Glomerular endothelial cell (primary cell): ENCODE results near the gene CRLF1. TPM values are rescaled to one million over a fixed set of nuclear protein-coding genes. Genes with fewer than 3 reads are reported as not detected.
A peak's percentile ranks its signal among the peaks of the same experiment; 100 is the strongest.

ENCODE experiments used
- DNase-seq: peaks from one replicate; pipeline ENCODE4 v3.0.0-alpha.2; 2011; ENCODE audit warnings: low read depth, low spot score; ENCODE audit errors: extremely low read depth
- total RNA-seq: library from RNA; depleted of rRNA; stranded (reverse); fragments of >200 nt; gene quantifications from 2 replicates; pipeline ENCODE4 v1.2.3, GENCODE V29; 2015

Gene CRLF1
- total RNA-seq, 1 donor from 2014 or later = not detected

DNA sequence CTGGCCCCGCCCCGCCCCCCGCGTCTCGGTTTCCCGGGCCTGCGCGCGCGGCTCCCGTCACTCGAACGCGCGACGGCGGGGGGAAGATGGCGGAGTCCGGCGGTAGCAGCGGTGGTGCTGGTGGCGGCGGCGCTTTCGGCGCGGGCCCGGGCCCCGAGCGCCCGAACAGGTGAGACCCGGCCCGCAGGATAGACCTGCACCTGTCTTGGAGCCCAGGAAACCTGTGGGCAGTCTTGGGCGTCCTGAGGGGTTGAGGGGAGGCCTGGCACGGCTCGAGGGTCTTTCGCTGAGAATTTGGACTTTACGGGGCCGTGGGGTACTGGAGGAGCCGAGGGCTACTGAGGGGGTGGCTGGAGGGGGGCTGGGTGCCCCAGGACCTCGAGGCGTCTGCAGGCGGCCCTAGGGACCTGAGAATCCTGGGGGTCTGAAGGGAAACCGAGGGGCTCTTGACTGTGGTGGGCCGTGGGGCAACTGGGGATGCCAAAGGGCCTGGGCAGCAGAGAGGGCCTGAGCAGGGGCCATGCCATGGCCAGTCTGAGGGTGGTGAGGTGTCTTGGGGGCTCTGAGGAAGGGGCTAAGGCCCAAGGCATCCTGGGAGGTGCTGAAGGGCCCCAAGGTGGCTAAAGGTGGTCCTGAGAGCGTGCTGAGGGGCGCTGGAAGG, 30.5 kb upstream of the CRLF1 start, which contains the start of gene KLHL26:
KLHL26 (plus strand) TSS at position 60 of the 661 bp plus-strand sequence; CDS start at position 87, 27 bp downstream.
- DNase-seq = no peak

DNA sequence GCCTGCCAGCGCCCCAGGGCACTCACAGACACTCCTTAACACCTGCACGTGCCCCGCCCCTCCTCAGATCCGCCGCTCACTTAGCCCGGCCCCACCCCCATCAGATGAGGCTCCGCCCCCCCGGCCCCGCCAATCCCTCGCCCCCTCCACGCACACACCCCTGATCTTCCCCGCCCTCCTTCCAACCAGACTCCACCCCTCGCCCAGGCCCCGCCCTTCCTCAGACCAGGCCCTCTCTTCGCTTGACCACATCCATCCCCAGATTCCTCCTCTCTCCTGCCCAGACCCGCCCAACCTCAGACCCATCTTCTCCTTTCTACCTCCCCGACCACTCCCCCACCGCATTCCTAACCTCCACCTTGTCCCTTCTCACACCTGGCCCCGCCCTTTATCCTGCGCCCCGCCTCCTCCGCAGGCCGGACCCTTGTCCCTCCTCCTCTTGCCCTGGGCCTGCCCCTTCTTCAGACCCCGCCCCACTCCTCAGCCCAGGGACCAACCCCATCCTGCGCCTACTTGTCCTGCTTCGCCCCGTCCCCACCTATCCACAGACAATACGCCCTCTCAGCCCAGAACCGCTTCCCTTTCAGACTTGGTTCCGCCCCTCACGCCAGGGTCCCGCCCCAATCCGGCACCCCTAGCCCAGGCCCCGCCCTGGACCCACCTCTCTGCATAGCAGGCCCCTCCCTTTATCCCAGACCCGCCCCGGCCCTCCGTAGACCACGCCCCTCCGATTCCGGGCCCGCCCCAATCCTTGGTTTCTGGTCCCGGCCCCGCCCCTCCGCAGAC, 29.8 kb upstream of the CRLF1 start:
- DNase-seq = peak; percentile 45

DNA sequence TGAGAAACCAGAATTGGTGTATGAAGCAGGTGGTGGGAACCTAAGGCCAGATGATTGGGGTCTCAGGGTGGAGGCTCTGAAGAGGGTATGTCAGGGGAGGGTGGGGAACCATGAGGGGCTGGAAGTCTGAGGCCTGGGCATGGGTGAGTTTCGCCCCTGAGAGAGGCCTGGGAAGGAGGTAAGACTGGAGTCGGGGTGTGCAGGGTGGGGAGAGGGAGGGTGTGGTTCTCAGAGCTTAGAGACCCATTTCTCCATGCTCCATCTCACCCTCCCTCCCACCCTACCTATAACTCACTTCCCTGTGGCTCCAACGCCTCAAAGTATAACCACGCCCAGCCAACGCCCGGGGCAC, 29.2 kb upstream of the CRLF1 start:
- no peak for DNase-seq

DNA sequence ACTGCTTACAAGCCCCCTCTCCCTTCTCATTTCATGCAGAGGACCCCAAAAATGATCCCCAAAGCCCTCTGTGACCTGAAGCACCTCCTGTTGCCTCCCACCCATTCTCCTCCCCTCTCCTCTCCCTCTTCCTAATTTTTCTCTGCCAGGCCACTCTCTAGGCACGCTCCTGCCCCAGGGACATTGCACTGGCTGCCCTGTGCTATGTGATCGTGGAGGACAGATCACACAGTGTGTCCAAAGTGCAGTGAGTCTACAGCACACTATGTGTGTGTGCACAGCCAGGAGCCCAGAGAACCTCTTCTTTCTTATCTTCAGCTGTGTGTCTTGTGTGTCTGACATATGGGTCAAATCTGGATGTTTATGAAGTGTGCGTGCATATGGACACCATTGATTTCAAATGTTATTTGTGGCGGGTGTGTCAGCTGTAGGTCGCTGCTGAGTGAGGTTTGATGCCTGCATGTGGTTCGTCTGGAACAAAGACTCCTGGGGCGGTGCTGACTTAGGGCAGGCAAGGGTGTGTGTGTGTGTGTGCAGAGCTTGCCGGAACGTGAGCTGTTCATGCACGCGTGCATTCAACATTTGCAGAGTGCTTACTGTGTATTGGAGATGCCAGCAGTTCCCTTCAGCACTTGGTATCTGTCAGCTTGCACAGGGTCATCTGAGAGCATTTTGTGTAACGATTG, 28.2 kb upstream of the CRLF1 start:
- DNase-seq = no peak

DNA sequence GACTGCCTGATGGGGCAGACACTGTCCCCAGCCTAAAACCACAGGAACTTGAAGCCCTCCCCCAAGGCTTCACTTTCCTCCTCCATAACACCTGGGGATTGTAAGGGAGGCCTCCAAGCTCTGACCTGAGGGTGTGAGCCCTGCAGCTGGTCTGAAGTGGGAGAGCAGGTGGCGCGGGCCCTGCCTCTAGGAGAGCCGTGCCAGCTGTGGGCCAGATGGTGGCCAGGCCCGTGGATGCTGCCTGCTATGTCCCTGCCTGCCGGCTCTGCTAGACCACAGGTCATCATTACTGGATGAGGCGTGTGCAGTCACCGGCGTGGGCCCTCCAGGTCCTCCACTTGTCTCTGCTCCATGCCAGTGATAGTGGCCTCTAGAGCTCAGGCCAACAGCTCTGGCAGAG, 26.7 kb upstream of the CRLF1 start:
- no peak for DNase-seq

DNA sequence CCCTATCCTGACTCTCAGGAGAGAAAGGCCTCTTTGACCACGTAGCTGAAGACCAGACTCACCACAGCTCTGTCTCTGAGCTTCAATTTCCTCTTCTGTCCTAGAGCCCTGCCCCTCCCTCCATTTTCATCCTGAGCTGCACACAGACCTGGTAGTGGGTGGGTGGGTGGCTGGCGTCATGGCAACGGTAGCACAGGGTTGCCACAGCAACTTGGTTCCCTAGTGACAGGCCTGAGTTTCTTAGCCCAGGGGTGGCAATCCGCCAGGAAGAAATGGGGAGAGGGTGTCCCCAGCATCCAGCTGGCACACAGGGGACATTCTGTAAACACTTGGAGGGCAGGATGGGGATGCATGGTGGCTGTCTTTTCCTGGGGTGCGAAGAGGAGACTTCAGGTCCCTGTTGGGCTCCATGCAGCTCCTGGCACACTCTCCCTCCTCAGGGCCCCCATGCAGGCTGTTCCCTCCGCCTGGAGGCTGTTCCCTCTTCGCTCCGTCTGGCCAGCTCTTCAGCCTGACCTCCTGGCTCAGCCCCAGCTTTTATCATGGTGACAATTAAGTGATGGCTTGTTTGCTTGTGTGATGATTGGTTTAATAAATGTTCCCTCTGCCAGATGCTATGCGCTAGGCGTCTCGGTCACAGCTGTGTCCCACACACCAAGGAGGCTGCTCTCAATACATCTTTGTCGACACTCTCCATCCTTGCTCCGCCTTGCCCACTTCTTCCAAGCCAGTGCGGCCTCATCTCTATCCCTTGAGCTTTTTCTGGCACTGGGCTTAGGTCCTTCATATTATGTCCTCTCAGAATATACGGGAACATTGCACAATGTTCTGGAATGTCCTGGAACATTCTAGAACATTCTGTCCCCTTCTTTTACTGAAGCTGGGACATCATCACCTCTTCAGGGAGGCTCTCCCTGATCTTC, 22.8 kb upstream of the CRLF1 start:
- DNase-seq = no peak

DNA sequence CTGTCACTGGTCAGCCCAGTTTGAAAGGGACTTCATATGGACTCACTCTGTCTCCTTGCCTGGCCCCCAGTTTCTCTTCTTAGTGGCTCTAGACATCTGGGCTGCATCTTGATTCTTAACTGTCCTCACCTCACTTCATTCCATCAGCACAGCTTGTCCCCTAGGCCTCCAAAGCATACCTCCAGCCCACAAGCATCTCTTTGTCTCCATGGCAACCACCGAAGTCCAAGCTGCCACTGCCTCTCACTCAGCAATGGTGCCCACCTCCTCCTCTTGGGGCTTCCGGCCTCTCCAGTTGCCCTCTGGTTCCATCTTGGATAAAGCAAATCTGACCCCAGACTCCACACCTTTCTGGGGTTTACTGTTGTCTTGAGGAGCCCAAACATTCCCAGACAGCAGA, 20.3 kb upstream of the CRLF1 start:
- DNase-seq = no peak

DNA sequence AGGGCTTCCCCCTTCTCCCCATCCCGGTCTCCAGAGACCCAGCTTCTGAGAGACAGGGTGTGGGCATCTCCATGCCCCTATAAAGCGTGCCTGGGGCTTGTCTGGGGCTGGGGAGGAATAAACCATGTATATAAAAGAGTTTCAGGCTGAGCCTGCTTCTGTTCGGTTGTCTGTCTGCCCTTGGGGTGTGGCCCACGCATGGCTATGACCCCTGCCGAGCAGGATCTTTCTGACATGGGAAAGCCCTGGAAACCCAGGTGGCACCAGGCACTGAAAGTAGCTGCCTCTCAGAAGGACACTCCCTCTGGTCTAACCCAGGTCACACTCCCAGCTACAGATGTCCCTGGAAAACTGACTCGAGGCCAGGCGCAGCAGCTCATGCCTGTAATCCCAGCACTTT, 14.3 kb upstream of the CRLF1 start:
- DNase-seq = no peak

DNA sequence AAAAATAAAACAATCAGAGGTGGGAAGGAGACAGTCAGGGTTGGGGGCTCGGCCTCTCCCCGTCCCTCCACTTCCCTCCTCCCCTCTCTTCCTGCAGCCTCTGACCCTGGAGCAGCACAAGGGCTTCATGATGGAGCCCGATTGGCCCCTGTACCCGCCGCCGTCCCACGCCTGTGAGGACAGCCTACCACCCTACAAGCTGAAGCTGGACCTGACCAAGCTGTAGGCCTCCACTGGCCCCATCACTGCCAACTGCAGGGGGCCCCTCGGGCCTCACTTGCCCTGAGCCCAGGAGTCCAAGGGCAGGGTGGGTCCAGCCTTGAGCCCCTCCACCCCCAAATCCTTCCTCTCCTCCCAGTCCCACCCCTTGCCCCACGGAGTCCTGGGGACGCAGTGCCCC, 13.7 kb upstream of the CRLF1 start:
- DNase-seq = no peak

DNA sequence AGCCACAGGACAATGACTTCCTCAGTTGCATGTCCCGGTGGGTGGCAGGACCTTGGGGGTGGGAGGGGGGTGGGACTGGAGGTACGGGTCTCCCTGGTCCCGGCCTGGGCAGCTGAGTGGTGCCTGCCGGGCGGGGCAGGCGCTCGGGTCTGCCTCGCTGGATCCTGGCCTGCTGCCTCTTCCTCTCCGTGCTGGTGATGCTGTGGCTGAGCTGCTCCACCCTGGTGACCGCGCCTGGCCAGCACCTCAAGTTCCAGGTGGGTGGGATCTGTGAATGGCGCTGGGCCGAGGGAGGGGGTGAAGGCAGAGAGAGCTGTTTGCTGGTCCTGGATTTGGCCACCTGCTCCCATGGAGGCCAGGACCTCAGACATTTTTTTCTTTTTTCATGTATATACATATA, 11.6 kb upstream of the CRLF1 start:
- no peak for DNase-seq

DNA sequence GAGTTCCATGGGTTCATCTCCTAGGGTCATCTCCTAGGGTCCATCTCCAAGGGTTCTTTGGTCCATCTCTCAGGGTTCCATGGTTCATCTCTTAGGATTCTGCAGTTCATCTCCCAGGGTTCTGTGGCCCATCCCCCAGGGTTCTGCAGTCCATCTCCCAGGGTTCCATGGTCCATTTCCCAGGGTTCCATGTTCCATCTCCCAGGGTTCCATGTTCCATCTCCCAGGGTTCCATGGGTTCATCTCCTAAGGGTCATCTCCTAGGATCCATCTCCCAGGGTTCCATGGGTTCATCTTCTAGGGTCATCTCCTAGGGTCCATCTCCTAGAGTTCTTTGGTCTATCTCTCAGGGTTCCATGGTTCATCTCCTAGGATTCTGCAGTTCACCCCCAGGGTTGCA, 11.0 kb upstream of the CRLF1 start:
- no peak for DNase-seq

DNA sequence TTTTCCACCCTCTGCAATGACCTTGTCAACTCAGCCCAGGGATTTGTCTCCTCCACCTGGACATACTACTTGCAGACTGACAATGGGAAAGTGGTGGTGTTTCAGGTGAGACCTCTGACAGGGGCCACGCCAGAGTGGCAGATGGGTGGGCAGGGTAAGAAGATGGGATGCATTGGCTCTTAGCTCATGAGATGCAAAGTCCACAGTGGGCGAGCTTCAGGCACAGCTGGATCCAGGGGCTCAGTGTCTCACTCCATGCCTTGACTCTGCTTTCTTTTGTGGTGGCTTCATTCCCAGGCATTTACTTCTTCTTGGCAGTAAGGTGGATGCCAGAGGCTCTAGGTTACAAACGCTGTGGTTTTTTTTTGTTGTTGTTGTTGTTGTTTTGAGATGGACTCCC, 9.4 kb upstream of the CRLF1 start:
- DNase-seq = no peak

DNA sequence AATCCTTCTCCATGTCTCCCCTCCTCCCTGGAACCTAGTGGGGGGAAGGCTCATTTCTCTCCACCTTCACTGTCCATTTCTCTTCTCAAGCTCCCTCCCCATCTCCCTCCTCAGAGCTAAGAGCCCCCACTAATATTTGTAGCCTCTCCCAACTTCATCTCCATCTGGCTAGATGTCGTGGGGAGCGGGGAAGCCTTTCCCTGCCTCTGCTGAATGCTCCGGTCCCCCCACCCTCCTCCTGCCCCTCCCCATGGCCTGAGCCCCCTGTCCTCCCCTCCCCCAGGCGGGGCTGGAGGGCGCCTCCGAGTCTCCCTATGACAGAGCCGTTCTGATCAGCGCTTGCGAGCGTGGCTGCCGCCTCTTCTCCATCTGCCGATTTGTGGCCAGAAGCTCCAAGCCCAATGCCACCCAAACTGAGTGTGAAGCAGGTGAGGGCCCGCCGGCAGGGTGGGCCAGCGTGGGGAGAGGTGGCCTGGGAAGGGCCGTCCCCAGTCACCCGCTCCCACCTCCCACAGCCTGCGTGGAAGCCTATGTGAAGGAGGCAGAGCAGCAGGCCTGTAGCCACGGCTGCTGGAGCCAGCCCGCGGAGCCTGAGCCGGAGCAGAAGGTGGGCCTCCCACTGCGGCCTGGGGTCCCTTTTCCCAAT, 7.1 kb upstream of the CRLF1 start:
- no peak for DNase-seq

DNA sequence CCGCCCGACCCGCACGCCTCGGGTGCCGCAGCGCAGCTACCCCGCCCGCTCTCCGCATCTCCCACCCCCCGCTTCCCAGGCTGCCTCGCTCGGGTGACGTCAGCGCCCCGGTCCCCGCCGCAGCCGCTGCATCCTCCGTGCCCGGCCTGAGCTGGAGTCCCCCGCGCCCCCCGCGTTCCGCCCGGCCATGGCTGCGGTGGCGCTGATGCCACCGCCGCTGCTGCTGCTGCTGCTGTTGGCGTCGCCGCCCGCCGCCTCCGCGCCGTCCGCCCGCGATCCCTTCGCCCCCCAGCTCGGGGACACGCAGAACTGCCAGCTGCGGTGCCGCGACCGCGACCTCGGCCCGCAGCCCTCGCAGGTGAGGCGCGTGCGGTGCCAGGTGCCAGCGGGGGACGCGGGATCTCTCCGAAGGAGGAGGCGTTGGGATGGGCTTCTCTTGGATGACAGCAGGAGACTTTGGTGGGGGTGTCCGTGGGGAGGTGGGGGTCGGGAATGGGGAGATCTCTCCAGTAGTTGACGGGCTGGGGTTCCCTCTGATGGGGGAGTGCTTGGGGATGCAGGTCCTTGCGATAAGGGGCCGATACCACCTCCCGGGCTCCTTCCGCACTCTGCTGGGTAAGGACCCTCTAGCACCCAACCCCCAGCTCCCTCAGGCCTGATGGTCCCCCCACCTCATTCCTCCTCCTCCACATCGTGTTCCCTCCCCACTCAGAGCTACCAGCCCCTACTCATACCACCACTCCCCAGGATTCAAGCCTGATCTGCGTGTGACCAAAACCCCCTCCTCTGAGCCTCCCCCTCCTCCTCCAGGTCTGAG, 6.4 kb upstream of the CRLF1 start, which contains the start of gene TMEM59L:
TMEM59L (plus strand) TSS at position 99 of the 817 bp plus-strand sequence; CDS start at position 188, 89 bp downstream.
- DNase-seq = no peak

DNA sequence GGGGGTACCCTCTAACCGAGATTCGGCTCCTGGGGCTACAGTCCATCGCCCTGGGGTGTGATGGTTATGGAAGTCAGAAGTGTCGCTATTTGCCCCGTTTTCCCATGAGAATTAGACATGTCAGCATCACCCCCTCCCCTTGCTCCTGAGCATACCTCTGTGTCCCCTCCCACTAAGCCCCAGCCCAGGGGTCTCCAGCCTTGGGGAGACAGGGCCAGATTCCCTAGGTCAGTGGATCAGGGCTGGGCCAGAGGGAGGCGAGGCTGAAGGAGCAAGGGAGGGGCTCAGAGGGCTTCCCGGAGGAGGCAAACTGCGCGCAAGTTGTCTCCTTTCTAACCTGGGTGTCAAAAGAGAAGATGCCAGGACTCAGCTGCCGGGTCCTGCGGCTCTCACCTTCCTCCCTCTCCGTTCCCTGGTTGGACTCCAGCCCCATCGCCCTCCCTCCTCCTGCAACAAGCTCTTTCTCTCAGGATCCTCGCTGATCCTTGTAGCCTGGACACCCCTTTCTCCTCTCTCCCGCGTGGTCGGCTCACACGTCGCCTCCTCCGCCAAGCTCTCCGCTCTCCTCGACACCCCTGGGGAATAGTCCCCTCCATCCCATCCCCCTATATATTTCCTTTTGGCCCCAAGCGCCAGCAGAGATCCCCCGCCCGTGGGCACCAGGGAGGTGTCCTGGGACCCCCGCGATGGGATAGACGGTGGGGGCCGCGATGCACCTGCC, 5.6 kb upstream of the CRLF1 start:
- DNase-seq = no peak

DNA sequence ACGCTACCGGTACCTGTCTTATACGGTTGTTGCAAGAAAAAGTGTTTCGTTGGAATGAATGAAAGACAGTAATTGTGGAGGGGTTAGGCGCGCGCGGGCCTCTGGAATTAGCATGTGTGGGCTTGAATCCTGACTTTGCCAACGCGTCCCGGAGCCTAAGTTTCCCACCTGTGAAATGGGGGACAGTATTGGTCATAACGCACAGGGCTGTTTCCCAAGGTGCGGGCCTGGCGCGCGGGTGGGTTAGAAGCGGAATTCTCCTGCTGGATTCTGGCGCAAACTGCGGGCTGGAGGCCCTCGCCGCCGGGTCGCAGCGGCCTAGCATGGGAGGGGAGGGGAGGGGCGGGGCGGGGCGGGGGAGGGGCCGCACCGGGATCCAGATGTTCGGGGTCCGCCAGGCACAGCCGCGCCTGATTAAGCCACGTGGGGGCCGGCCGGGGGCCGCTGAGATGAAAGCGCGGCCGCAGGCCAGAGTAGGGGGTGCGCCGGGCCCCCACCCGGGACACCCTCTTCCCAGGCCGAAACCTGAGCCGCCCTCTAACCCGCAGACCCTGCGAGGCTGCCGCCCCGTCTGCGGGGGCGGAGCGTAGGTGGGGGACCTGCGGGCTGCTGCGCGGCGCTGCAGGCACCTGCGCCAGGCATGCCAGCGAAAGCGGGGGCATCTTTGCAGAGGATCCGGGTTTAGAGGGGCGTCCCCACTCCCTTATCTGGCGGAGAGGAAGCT, 4.9 kb upstream of the CRLF1 start:
- no peak for DNase-seq

DNA sequence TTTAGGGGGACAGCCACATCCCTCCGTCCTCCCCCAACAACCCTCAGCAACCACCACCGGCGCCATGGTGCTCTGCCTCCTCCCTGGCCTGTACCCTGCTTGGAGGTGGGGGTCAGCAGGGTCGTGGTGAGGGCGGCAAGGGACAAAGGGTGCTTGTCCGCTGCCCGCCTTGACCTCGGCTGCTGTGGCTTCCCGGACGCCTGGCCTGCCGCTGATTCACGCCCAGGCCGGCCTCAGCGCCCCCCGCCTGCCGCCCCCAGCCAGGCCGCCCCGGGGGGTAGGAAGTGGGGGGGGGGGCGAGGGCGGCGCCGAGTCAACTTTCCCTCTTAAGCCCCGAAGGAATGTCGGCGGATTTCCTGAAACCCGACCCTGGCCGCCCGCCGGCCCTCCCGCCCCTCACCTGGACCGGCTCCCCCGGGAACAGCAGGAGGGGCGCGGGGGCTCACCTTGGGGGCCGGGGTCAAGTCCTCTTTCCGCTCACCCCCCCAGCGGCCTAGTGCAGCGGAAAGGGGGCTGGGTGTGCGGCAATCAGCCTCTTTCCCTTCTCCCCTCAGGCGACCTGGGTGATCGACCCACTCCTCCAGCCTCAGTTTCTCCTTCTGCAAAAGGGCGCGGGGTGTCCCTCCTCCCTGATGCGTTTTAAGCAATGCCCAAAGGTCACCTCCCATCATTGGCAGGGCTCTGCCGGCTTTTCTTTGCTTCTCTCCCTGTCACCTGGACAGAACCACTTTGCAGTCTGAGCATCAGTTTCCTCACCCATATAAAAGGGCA, 4.1 kb upstream of the CRLF1 start:
- DNase-seq = no peak
